Astrocyte of the hippocampus (primary cell): ENCODE data around the gene TCL1B.
"Not testable (repeated sequence)": the region's sequence is repeated elsewhere in the genome, so short reads cannot be mapped to it uniquely, and the experiment has no call there.

Source experiments
- DNase-seq: peaks from one replicate; pipeline ENCODE4 v3.0.0; 2011; ENCODE audit warnings: low read depth, low spot score

The TCL1B gene

DNA sequence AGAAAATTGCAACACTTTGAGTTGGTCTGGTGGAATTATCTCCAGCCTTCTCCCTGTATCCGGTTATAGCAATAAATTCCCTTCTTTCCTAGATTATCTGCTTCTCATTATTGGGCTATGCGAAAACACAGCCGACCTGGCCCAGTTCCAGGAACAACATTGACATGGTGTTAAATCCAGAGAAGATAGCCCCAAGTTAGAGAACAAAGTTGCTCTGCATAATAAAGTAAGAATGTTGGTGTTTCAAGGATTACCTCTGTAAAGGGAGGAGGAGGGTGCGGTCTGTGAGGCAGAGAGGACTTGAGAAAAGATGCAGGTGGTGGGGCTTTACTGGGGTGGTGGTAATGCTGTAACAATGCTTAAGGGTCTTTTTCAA, 15.6 kb downstream of the TCL1B start:
- peak; percentile 34 for DNase-seq

DNA sequence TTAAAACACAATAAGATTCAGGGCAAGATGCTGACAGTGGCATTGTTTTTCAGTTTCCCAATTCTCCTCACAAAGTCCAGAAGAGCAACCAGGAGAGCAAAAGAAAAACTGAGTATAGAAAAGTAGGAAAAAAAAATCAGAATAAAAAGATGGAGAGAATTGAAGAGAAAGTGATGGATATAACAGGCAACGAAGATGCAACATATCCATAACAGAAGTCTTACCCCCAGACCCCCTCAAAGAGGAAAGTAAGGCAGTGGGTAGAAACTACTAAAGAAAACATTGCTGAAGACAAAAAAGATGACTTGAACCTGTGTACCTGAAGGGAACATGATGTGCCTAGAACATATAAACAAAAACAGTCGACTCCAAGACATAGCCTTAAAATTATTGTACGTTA, 17.1 kb downstream of the TCL1B start:
- DNase-seq: no peak

DNA sequence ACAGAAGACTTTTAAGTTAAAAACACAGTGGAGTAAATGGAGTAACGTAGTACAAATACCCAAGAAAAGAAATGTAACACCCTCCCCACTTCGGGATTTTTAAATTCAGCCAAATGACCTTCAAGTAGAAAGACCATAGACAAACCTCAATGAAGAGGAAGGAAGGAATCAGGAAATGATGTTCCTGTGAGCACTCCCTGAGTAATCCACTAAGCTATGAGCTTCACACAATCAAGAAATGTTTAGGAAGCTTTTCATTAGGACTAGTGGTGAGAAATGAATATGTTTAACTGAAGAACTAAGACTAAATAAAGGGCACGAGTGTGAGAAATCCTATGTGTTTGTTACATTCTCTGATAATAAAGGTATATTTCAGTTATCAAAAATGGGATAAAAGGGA, 17.6 kb downstream of the TCL1B start:
- DNase-seq: no peak

DNA sequence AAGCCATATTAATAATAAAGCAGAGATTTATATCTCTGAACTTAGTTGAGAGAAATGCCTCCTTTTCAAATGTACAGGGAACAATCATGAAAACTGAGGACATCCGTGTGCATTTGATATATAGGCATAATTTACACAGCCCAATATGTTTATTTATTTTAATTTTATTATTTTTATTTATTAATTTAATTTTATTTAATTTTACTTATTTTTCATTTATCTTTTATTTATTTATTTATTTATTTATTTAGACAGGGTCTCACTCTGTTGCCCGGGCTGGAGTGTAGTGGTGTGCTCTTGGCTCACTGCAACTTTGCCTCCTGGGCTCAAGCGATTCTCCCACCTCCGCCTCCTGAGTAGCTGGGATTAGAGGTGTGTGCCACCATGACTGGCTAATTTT, 19.3 kb downstream of the TCL1B start:
- no peak for DNase-seq

DNA sequence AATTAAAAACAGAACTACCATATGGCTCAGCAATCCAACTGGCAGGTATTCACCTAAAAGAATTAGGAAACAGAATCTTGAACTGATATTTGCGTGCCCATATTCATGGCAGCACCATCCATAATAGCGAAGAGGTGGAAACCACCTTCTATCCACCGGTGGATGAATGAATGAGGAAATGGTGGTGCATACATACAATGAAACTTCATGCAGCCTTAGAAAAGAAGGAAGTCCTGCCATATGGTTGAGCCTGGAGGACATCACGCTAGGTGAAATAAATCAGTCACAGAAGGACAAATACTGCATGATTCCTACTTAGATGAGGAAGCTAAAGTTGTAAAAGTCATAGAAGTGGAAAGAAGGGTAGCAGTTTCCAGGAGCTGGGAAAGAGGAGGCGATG, 21.1 kb downstream of the TCL1B start:
- no peak for DNase-seq

DNA sequence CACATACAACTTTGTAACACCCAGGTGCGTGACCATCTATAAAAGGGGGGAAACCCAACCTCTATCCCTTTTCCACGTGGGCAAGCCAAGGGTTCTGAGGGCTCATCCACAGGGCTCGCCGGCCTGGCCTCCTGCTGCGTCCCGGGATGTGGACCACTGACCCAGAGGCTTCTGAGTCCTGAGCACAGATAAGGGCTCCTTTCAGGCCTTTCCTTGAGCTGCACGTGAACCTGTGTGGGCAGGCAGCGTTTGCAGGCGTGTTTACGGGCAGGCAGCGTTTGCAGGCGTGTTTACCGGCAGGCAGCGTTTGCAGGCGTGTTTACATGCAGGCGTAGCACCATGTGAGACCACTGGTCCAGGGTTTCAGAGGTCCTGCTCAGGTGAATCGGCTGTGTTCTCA, 23.9 kb downstream of the TCL1B start:
- DNase-seq: no peak

DNA sequence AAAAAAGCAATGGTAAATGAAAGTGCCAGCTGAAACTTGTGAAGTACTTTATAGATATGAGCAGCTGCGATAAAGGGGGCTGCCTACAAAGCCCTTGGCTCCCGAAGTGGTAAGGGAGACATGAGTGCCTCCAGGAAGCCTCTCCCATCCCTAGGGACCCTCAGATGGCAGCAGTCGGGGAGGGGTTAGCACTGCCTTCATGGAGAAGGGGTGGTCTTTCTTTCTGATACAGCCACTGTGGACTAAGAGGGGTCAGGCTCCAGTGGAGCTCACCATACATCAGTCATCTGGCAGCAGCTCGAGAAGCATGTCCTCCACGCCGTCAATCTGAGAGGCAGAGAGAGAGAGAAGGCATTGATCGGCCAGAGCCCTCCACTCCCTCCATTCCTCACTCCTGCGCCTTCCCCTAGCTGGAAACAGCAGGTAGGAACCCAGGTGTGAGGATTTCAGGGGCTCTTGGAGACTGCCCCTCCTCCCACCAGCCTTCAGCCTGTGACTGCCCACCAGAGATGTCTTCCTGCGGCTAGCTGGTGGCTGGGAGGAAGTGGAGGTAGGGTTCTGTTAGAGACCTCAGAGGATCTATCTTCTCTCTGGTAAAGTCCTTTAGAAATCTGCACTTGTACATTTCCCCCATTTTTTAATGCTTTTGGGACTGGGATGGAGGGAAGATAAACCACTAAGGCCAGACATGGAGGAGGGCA, 25.4 kb downstream of the TCL1B start:
- no peak for DNase-seq

DNA sequence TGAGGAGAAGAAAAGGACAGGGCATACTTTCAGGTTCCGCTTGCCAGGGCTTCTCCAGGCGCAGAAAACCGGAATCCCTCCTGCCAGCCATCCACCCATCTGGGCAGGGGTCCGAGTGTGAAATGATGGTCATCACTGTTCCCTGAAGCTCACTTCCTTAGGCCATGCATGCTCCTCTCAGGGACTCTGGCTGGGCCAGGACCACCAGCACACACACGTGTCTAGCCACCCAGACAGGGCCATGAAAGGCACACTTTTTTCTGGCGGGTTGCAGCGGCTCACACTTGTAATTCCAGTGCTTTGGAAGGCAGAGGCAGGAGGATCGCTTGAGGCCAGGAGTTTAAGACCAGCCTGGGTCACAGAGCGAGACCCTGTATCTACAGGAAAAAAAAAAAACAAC, 26.2 kb downstream of the TCL1B start:
- DNase-seq: no peak

DNA sequence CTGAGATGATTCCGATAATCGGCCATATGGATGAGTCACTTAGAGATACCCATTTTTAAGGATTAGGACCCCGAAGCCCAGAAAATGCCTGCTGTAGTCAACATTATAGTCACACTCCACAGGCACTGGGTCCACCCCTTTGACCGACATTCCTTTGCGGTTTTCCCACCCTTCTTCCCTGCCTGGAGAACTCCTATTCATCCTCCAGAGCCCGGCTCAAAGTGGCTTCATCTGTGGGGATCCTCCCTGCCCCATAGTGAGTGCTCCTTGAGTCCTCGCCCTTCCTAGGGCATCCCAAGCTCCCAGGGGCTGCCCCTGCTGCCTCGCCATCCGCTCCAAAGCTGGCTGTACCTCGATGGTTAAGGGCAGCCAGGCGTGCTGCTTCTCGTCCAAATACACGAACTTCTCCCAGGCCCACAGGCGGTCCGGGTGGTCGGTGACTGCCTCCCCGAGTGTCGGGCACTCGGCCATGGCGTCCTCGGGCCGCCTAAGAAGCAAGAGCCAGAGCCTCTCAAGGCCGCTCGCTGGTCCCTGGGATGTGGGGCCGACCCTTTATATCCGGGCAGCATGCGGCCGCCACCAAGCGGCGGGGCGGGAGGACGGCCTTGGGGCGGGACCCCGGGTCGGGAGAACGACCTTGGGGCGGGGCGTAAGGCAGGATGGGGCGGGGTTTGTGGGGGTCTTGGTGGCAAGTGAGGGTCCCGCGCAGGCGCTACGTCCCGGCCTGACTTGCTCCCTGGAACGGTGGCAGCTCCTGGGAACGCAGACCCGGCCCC, 27.6 kb downstream of the TCL1B start, which contains the start of gene TCL1A:
Gene TCL1A, minus strand, starts transcription at position 530 of the 776 bp plus-strand sequence. Its CDS starts 59 bp downstream, at position 471.
- no peak for DNase-seq

DNA sequence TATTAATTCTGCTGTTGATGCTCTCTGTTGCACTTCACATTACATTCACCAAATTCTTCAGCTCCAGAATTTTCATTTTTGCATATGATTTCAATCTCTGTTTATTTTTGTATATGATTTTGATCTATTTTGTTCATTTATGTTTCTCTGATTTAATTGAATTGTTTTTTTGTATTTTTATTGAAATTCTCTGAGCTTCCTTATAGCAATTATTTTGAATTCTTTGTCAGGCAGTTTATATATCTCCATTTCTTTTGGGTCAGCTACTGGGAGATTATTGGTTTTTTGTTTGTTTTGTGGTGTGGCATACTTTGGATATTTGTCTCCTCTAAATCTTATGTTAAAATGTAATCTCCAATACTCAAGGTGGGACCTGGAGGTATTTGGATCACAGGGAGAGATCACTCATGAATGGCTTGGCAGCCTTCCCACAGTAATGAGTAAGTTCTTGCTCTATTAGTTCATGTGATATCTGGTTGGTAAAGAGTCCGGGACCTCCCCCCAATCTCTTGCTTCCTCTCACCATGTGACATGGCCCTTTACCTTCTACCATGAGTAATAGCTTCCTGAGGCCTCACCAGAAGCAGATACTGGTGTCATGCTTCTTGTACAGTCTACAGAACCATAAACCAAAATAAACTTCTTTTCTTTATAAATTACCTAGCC, 36.4 kb downstream of the TCL1B start:
- no peak for DNase-seq

DNA sequence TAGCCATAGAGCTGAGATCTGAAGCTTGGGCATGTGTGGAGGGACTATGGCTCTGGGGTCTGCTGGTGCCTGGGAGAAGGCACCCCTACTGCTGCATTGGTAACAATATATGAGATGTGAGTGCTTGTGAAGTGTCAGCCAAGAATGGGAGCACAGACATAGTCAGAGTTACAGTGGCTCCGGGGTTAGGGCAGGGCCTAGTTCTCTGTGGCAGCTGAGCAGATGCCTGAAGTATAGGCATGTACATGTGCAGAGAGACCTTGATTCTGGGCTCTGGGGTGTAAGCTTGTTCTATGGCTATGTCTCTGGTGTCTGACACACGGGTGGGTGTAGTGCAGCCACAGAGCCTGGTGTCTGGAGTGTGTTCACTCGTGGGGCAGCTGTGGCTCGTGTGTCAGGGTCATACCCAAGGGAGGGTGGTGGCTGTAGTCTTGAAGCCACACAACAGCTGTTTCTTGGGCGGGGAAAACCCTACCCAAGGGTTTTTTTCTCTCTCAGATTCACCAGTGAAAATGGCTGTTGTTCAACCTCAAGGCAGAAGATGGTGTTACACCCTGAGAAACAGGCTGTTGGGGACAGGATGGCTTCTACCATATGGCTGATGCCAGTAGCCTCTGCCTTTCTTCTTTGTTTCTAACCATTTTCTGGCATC, 39.6 kb downstream of the TCL1B start:
- no peak for DNase-seq

DNA sequence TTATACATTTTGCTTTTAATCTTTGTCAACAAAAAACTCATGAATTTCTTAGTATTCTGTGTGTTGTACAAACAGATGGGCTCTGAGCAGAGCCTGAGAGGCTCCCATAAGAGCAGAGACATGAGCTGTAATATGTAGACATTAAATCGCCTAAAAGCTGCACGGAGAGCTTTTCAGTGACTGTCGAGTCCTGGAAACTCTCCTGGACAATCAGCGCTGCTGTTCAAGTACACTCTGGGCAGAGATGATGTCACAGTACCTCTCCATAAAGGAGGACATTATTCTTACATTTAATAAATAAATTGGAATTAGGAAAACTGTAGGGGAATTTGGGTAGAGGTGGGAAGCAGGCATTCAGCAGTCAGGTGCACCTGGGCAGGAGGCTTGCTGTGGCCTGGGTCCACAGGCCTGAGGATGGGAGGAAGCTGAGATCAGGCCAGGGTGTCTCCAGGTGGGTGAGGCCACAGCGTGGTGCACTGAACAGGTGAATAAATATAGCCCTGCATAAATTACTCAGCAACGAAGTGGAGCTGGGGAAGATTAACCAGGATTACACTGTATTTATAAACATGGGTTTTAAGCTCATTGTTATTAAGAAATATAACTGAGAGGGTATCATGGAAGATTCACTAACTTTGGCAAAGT, 41.0 kb downstream of the TCL1B start:
- DNase-seq: no peak

DNA sequence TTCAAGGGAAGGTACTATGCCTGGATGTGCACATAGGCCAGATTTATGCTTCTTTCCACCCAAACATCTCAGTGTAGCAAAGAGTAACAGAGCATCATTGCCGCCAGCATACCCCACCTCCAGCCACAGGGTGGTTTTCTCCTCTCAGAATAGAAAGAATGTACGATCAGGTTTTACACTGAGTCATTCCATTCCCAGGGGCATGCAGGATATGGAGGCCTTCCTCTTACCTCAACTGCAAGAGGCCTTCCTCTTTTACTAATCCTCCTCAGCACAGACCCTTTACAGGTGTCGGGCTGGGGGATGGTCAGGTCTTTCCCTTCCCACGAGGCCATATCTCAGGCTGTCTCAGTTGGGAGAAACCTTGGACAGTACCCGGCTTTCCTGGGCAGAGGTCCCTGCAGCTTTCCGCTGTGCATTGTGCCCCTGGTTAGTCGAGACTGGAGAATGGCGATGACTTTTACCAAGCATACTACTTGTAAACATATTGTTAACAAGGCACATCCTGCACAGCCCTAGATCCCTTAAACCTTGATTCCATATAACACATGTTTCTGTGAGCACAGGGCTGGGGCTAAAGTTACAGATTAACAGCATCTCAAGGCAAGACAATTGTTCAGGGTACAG, 43.3 kb downstream of the TCL1B start:
- not testable (repeated sequence) for DNase-seq

DNA sequence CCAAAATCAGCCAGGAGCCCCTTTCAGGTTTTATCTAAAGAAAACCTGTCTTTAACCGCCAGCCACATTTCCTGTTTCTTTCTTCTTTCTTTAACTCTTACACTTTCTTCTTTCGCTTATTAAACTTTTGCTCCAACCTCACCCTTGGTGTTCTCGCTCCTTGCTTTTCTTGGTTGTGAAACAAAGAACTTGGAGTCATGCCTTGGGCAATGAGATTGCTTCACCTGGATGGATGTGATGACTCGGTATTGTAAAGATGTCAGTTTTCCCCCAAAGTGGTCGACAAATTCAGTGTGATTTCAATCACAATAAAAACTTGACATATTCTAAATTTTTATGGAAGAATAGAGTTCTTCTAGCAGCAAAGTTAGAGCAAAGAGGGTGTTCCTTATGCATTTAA, 43.9 kb downstream of the TCL1B start:
- DNase-seq: no peak

DNA sequence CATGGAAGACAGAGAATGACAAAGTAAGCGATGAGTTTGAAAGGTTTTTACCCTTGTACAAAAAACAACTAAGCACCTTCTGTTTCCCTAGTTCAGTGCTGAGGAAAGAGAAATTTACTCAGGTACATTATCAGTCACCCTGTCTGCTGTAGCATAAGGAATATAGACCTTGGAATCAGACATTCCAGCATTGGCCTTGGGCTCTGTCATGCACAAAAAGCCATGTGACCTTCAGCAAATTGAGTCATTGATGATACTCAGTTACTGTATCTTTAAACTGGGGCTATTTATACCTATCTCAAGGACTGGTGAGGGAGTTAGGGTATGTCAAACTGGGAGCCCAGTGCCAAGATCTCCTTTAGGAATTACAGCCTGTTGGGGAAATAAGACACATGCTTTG, 47.0 kb downstream of the TCL1B start:
- DNase-seq: no peak

DNA sequence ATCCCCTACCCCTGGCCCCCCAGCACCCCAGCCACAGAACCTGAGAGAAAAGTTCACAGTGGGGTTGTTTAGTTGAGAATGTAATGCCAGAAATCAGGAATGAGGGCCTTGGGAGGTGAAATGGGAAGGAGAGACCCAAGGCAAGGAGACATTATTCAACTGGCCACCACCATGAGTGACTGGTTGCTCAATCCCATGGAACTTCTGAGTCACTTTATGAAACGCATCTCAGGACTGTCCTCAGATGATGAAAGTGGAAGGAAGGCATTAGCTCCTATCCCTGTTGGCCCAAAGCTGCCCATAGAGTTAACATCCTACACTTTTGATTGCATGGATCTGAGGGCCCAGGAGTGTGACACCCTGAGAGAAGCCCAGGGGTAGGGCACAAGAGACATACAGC, 53.1 kb downstream of the TCL1B start:
- no peak for DNase-seq

DNA sequence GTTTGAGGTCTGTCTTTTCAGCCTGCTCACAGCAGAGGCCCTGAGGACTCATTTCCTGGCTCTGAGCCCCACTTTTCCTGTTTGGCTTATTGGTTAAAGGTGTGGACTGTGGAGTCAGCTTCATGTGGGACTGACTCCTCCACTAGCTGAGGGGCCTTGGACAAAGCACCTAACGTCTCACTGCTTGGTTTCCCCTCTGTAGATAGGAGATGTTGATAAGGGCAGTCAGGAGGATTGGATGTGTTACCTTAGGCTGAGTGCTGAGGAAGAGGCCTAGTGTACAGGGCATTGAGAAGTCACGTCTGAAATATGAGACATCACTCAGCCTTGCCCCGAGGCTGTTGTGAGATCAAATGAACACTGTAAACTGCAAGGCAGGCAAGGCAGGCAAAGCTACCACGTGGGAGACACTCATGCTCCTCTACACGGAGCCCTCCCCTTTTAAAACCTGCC, 54.8 kb downstream of the TCL1B start:
- DNase-seq: no peak

DNA sequence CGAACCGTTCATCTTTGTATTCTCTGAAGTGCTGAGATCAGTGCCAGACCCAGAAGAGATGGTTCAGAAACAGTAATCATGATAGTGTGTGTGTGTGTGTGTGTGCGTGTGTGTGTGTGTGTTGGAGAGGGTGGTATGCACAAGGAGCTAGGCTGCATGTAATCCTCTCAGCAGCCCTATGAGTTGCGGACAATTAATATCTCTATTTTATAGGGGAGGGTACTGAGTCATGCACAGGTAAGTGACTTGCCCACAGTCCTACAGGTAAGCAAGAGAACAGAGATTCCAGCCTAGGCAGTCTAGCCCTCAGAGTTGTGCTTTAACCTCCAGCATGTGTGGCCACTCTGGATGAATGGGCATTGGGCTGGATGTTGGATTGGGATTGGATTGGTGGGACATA, 55.6 kb downstream of the TCL1B start:
- no peak for DNase-seq
